HT-29 (cell line): ENCODE data around the gene NT5C2. TPM values are rescaled to one million over a fixed set of nuclear protein-coding genes. Genes with fewer than 3 reads are reported as not detected.

Experiments used
- DNase-seq: peaks from one replicate; pipeline ENCODE4 v3.0.0-alpha.2; 2015; ENCODE audit warnings: low spot score
- total RNA-seq: library from RNA; depleted of rRNA; stranded (reverse); fragments of >200 nt; shearing (Covaris generic); gene quantifications from 2 replicates; pipeline ENCODE4 v1.2.3, GENCODE V29; 2014; rRNA removed

The NT5C2 gene
- total RNA-seq, 1 experiment from 2014 or later = 35.2 TPM

GRCh38 chr10:103062854-103063590 is 130.1 kb downstream of the NT5C2 start:
- peak; percentile 53 for DNase-seq

GRCh38 chr10:103060575-103060974 is 132.5 kb downstream of the NT5C2 start:
- no peak for DNase-seq

- DNase-seq = no peak
Observed at GRCh38 chr10:103058034-103058433, 135.0 kb downstream of the NT5C2 start.

- no peak for DNase-seq
Observed at GRCh38 chr10:103055105-103055504, 138.0 kb downstream of the NT5C2 start.

- DNase-seq = no peak
Observed at GRCh38 chr10:103054621-103055020, 138.5 kb downstream of the NT5C2 start.

GRCh38 chr10:103053659-103054581 is 139.2 kb downstream of the NT5C2 start:
- peak; percentile 35 for DNase-seq

GRCh38 chr10:103049237-103049636 is 143.8 kb downstream of the NT5C2 start:
- no peak for DNase-seq

- no peak for DNase-seq
Observed at GRCh38 chr10:103047381-103047780, 145.7 kb downstream of the NT5C2 start.

GRCh38 chr10:103045961-103046360 is 147.1 kb downstream of the NT5C2 start:
- DNase-seq = no peak

- no peak for DNase-seq
Observed at GRCh38 chr10:103044942-103045489, 148.1 kb downstream of the NT5C2 start.

GRCh38 chr10:103042908-103043307 is 150.2 kb downstream of the NT5C2 start:
- DNase-seq = no peak

GRCh38 chr10:103042129-103042528 is 150.9 kb downstream of the NT5C2 start:
- no peak for DNase-seq

GRCh38 chr10:103041391-103041790 is 151.7 kb downstream of the NT5C2 start:
- DNase-seq = no peak

GRCh38 chr10:103040418-103040817 is 152.7 kb downstream of the NT5C2 start:
- DNase-seq = no peak

- no peak for DNase-seq
Observed at GRCh38 chr10:103038570-103038969, 154.5 kb downstream of the NT5C2 start.

Other genes with a start within 250 kb of the NT5C2 start
- gene RPEL1, start 52.6 kb upstream of the NT5C2 start, total RNA-seq = 0.05 and 0.10 TPM in 2 replicates
- not detected in 2 replicates for gene INA, start 83.9 kb upstream of the NT5C2 start, total RNA-seq
- 3.2 and 4.9 TPM in 2 replicates for gene PCGF6, start 157.9 kb upstream of the NT5C2 start, total RNA-seq
- gene TAF5, start 174.7 kb upstream of the NT5C2 start, total RNA-seq = 5.5 and 7.7 TPM in 2 replicates
- gene ATP5MK, start 203.2 kb upstream of the NT5C2 start, total RNA-seq = 71.5 and 82.4 TPM in 2 replicates
- gene PDCD11, start 203.4 kb upstream of the NT5C2 start, total RNA-seq = 34.0 and 40.6 TPM in 2 replicates